Measurements from ENCODE around the gene ELP6.

DNA sequence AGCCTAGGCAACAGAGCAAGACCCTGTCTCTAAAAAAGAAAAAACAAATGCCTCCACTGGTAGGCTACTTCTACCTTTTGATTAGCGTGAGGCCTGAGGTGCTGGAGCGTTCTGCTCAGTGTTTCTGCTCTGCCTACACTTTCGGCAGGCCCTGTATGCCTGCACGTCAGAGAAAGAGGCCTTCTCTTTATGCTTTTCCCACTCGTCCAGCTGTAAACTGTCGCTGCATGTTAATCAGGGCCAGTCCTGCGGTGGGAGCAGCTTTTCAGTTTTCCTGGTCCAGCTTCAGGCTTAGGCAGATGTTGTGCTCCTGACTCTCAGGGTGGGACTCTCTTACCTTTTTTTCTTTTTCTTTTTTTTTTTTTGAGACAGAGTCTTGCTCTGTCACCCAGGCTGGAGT is 39.9 kb upstream of the ELP6 start:
- TF ChIP-seq L3MBTL2 (conservative IDR thresholded peaks at IDR 0.05) (no peak), ZNF384 (IDR thresholded peaks at IDR 0.05) (no peak), ELF4 (IDR thresholded peaks at IDR 0.05) (no peak)
